Transverse colon (tissue), 4 donors: ENCODE measurements around the gene HIVEP3.

Experiments
- EP300 ChIP-seq: sonication (generic); formaldehyde crosslinking; IDR thresholded peaks from one replicate; pipeline ENCODE4 v1.6.1; 2017; ENCODE audit warnings: antibody characterized with exemption, low read depth
- POLR2A ChIP-seq: fragments of 450-650 bp; IDR thresholded peaks from one replicate; pipeline ENCODE4 v1.6.1; 2016; ENCODE audit warnings: antibody characterized with exemption, mild to moderate bottlenecking, moderate library complexity
- POLR2AphosphoS5 ChIP-seq, 3 donors: sonication (generic); formaldehyde crosslinking; IDR thresholded peaks; one replicate each; pipeline ENCODE4 v1.6.1; 2016; ENCODE audit warnings: antibody characterized with exemption in 3 of 3
- TF ChIP-seq, protein P1 (sequence below), 5 experiments: fragments of 200-600 bp in 3 of 5; fragments of 450-650 bp in 2 of 5; sonication (generic) in 3 of 5; IDR thresholded peaks; 1 replicate in 2 of 5; 2 replicates in 3 of 5; pipeline ENCODE4 v1.5.1; 2016 to 2017; ENCODE audit warnings: antibody characterized with exemption in 5 of 5, inconsistent platforms in 3 of 5, mild to moderate bottlenecking in 2 of 5, moderate library complexity in 1 of 5

DNA sequence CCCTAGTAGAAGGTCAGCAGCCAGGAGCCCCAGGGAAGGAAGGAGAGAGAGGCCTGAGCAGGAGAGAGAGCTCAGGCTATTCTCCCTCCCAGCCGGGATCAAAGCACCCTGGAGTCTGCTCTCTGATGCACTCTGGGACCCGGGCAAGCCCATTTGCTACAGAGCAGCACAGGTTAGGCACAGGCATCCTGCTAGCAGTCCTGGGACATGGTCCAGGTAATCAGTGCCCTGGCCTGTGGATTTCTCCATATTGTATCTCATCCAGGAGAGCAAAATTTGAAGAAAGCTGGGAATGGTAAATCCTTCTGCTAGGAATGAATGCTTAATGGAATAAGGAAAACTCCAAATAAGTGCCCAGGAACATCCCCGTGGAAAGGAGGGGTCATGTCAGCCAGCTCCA, 130.3 kb downstream of the HIVEP3 start:
- TF ChIP-seq, protein P1, sequence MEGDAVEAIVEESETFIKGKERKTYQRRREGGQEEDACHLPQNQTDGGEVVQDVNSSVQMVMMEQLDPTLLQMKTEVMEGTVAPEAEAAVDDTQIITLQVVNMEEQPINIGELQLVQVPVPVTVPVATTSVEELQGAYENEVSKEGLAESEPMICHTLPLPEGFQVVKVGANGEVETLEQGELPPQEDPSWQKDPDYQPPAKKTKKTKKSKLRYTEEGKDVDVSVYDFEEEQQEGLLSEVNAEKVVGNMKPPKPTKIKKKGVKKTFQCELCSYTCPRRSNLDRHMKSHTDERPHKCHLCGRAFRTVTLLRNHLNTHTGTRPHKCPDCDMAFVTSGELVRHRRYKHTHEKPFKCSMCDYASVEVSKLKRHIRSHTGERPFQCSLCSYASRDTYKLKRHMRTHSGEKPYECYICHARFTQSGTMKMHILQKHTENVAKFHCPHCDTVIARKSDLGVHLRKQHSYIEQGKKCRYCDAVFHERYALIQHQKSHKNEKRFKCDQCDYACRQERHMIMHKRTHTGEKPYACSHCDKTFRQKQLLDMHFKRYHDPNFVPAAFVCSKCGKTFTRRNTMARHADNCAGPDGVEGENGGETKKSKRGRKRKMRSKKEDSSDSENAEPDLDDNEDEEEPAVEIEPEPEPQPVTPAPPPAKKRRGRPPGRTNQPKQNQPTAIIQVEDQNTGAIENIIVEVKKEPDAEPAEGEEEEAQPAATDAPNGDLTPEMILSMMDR (IDR thresholded peaks at IDR 0.05), result no peak
- no peak for TF ChIP-seq POLR2A
- no peak for TF ChIP-seq EP300
- no peak for TF ChIP-seq POLR2AphosphoS5 (IDR thresholded peaks at IDR 0.05)
